Mesenchymal stem cell (in vitro differentiated cells and primary cell): ENCODE results near the gene CD2BP2.
A peak's percentile ranks its signal among the peaks of the same experiment; 100 is the strongest.
"Not testable (repeated sequence)": the region's sequence is repeated elsewhere in the genome, so short reads cannot be mapped to it uniquely, and the experiment has no call there.

Experiments
- DNase-seq: peaks from one replicate; pipeline ENCODE4 v3.0.0-alpha.2; 2013
- H2AFZ ChIP-seq: one replicate; pipeline ENCODE4 v1.6.1; 2013; ENCODE audit warnings: low read depth, mild to moderate bottlenecking, control low read depth, inconsistent platforms, low read length, moderate library complexity
- H2AK5ac ChIP-seq: 2 replicates; pipeline ENCODE4 v1.6.1; 2013; ENCODE audit warnings: low read length, moderate library complexity, mild to moderate bottlenecking, inconsistent platforms; ENCODE audit not compliant: severe bottlenecking
- H2BK120ac ChIP-seq: one replicate; pipeline ENCODE4 v1.6.1; 2013; ENCODE audit warnings: low read depth, mild to moderate bottlenecking, inconsistent platforms, low read length, moderate library complexity
- H2BK12ac ChIP-seq, 2 experiments: one replicate each; pipeline ENCODE4 v1.6.1; 2013; ENCODE audit warnings: inconsistent platforms in 2 of 2, low read length in 2 of 2, mild to moderate bottlenecking in 2 of 2, moderate library complexity in 2 of 2, control low read depth in 1 of 2
- H2BK15ac ChIP-seq: one replicate; pipeline ENCODE4 v1.6.1; 2013; ENCODE audit warnings: mild to moderate bottlenecking, low read depth, inconsistent platforms; ENCODE audit not compliant: poor library complexity, severe bottlenecking
- H2BK5ac ChIP-seq: 2 replicates; pipeline ENCODE4 v1.6.1; 2013; ENCODE audit warnings: low read depth, mild to moderate bottlenecking, low read length, control low read depth, inconsistent platforms; ENCODE audit not compliant: poor library complexity, severe bottlenecking
- H3K14ac ChIP-seq, 2 experiments: one replicate each; pipeline ENCODE4 v1.6.1; 2013; ENCODE audit warnings: inconsistent platforms in 2 of 2, low read length in 2 of 2, control low read depth in 1 of 2, mild to moderate bottlenecking in 1 of 2, moderate library complexity in 1 of 2
- H3K18ac ChIP-seq, 2 experiments: one replicate each; pipeline ENCODE4 v1.6.1; 2013; ENCODE audit warnings: inconsistent platforms in 2 of 2, low read length in 2 of 2, control low read depth in 1 of 2, low read depth in 1 of 2, mild to moderate bottlenecking in 1 of 2
- H3K23ac ChIP-seq, 2 experiments: one replicate each; pipeline ENCODE4 v1.6.1; 2013; ENCODE audit warnings: inconsistent platforms in 2 of 2, low read length in 2 of 2, mild to moderate bottlenecking in 2 of 2, moderate library complexity in 2 of 2, control low read depth in 1 of 2
- H3K27ac ChIP-seq: 2 replicates; pipeline ENCODE4 v1.5.1; 2013; ENCODE audit warnings: mild to moderate bottlenecking, moderate library complexity, low read length, control low read depth, inconsistent platforms; ENCODE audit not compliant: poor library complexity, severe bottlenecking
- H3K27me3 ChIP-seq, 2 experiments: 2 replicates each; pipeline versions ENCODE4 v1.6.1 to v1.7.0; 2013; ENCODE audit warnings: low read length in 2 of 2, mild to moderate bottlenecking in 2 of 2, moderate library complexity in 2 of 2, control low read depth in 1 of 2, inconsistent platforms in 1 of 2; ENCODE audit not compliant: control insufficient read depth in 1 of 2, insufficient read depth in 1 of 2
- H3K36me3 ChIP-seq, 2 experiments: 2 replicates each; pipeline versions ENCODE4 v1.6.1 to v1.7.0; 2013; ENCODE audit warnings: low read length in 2 of 2, control low read depth in 1 of 2, inconsistent platforms in 1 of 2, low read depth in 1 of 2, mild to moderate bottlenecking in 1 of 2; ENCODE audit not compliant: insufficient read depth in 2 of 2, control insufficient read depth in 1 of 2
- H3K4ac ChIP-seq, 2 experiments: one replicate each; pipeline ENCODE4 v1.6.1; 2013; ENCODE audit warnings: inconsistent platforms in 2 of 2, low read length in 2 of 2, mild to moderate bottlenecking in 2 of 2, moderate library complexity in 2 of 2, control low read depth in 1 of 2, low read depth in 1 of 2
- H3K4me1 ChIP-seq: 2 replicates; pipeline ENCODE4 v1.6.1; 2013; ENCODE audit warnings: low read depth, low read length, control low read depth; ENCODE audit not compliant: control insufficient read depth, insufficient read depth
- H3K4me2 ChIP-seq: 2 replicates; pipeline ENCODE4 v1.6.1; 2013; ENCODE audit warnings: low read length, mild to moderate bottlenecking, inconsistent platforms; ENCODE audit not compliant: poor library complexity, severe bottlenecking
- H3K4me3 ChIP-seq, 2 experiments: 2 replicates each; pipeline versions ENCODE4 v1.5.1 to v1.7.0; 2013; ENCODE audit warnings: low read length in 2 of 2, mild to moderate bottlenecking in 2 of 2, control low read depth in 1 of 2, low read depth in 1 of 2; ENCODE audit not compliant: insufficient read depth in 1 of 2
- H3K79me1 ChIP-seq: replicated peaks from 2 replicates; pipeline ENCODE4 v1.6.1; 2013; ENCODE audit warnings: mild to moderate bottlenecking, control low read depth, low read length, inconsistent platforms; ENCODE audit not compliant: poor library complexity, severe bottlenecking
- H3K9ac ChIP-seq: 2 replicates; pipeline ENCODE4 v1.7.0; 2013; ENCODE audit warnings: mild to moderate bottlenecking, low read length, moderate library complexity
- H3K9me3 ChIP-seq: 2 replicates; pipeline ENCODE4 v1.7.0; 2013; ENCODE audit warnings: mild to moderate bottlenecking, low read length; ENCODE audit not compliant: control insufficient read depth
- H4K8ac ChIP-seq: one replicate; pipeline ENCODE4 v1.6.1; 2013; ENCODE audit warnings: inconsistent platforms, mild to moderate bottlenecking, low read length, moderate library complexity
- H4K91ac ChIP-seq: one replicate; pipeline ENCODE4 v1.6.1; 2013; ENCODE audit warnings: mild to moderate bottlenecking, low read length, inconsistent platforms
- WGBS: methylation state at CpG from one replicate; pipeline ENCODE4 v1.1.7; 2013; ENCODE audit warnings: mixed read lengths; 5-methylcytosine and 5-hydroxymethylcytosine counted together

The CD2BP2 gene

DNA sequence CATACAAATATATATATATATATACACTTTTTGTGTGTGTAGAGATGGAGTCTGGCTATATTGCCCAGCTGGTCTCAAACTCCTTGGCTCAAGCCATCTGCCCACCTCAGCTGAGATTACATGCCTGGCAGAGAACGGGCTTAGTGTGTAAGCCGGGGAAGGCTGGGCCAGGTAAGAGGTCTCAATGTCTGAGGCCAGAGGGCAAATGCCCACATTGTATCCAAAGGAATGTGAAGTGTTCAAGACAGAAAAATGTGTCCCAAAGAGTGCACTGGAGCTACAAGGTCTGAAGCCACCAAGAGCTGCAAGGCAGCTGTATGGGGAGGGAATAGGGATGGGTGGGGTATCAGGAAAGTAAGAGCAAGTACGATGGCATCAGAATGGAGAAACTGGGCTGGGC lies 8.8 kb downstream of the CD2BP2 start:
- no peak overlapping the region for H3K23ac ChIP-seq
- H3K18ac ChIP-seq: no peak overlapping the region
- H3K9me3 ChIP-seq: no peaks in the 10 kb centered on the region
- H3K4me2 ChIP-seq: no peak overlapping the region
- H3K4me1 ChIP-seq: peaks cover 7% of the 10 kb centered on the region
- no peak overlapping the region for H3K4ac ChIP-seq
- peaks cover 13 to 17% of the 10 kb centered on the region in 2 experiments for H3K36me3 ChIP-seq
- H2BK5ac ChIP-seq: no peak overlapping the region
- no peaks in the 10 kb centered on the region for H3K27me3 ChIP-seq
- H2BK12ac ChIP-seq: no peak overlapping the region
- H2BK15ac ChIP-seq: no peak overlapping the region
- DNase-seq: no peak
- no peak overlapping the region for H2BK120ac ChIP-seq
- no peak overlapping the region for H4K91ac ChIP-seq
- WGBS: 98% methylated on average over 3 of the region's 3 CpGs
- no peak overlapping the region for H2AK5ac ChIP-seq
- H4K8ac ChIP-seq: no peak overlapping the region
- no peak overlapping the region for H3K9ac ChIP-seq
- no peak overlapping the region for H3K27ac ChIP-seq
- H2AFZ ChIP-seq: no peak overlapping the region
- no peak overlapping the region for H3K14ac ChIP-seq
- peaks cover 2% of the 10 kb centered on the region for H3K79me1 ChIP-seq
- no peak overlapping the region for H3K4me3 ChIP-seq

DNA sequence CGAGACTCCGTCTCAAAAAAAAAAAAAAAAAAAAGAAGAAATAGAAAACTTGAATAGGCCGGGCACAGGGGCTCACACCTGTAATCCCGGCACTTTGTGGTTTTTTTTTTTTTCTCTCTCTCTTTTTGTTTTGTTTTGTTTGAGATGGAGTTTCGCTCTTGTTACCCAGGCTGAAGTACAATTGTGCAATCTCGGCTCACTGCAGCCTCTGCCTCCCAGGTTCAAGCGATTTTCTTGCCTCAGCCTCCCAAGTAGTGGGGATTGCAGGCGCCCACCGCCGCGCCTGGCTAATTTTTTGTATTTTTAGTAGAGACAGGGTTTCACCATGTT lies 11.7 kb downstream of the CD2BP2 start:
- H3K23ac ChIP-seq, DNase-seq, H2AK5ac ChIP-seq, H2AFZ ChIP-seq, H3K79me1 ChIP-seq, H3K4me2 ChIP-seq, H3K4ac ChIP-seq, H3K9ac ChIP-seq, H3K14ac ChIP-seq, H3K4me1 ChIP-seq, H2BK12ac ChIP-seq, H3K9me3 ChIP-seq, H2BK120ac ChIP-seq, H3K36me3 ChIP-seq, H4K91ac ChIP-seq, H4K8ac ChIP-seq, H3K18ac ChIP-seq, H3K27ac ChIP-seq, H3K27me3 ChIP-seq, H2BK5ac ChIP-seq, H3K4me3 ChIP-seq, H2BK15ac ChIP-seq: not testable (repeated sequence)
- WGBS: 94% methylated on average over 11 of the region's 11 CpGs

DNA sequence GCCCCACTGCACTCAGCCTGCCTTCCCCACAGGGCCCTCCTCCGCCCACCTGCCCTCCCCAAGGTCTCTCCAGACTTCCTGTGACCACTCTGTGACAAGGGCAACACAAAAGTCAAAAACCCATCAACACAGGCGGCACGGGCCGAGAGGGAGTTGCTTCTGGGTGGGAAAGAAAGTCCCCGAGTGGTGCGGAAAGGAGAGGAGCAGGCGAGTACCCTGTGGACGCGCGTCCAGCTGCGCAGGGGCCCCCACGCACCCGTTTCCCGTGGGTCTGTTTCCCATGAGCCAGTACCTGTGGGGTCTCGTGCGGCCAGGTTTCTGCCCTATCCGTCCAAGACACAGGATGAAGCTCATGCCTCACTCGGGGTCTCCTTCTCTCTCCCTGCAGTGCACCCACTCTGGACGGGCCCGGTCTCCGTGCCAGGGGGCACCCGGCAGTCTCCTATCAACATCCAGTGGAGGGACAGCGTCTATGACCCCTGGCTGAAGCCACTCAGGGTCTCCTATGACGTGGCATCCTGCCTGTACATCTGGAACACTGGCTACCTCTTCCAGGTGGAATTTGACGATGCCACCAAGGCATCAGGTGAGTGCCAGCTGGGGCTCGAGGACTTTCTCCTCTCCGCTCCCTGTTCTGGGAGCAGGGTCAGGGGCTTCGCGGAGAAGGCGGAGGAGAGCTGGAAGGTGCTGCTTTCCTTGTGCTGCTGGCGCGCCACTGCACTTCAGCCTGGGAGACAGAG lies 12.2 kb downstream of the CD2BP2 start:
- no peaks in the 10 kb centered on the region for H3K27me3 ChIP-seq
- peaks cover 4% of the 10 kb centered on the region for H3K4me1 ChIP-seq
- H3K9ac ChIP-seq: no peak overlapping the region
- no peak overlapping the region for H2AK5ac ChIP-seq
- no peak overlapping the region for H3K4ac ChIP-seq
- H3K4me2 ChIP-seq: no peak overlapping the region
- peaks cover 0 to 9% of the 10 kb centered on the region in 2 experiments for H3K36me3 ChIP-seq
- H2BK5ac ChIP-seq: no peak overlapping the region
- WGBS: 94% methylated on average over 31 of the region's 32 CpGs
- H3K23ac ChIP-seq: peak overlapping the region in 1 of 2 experiments; percentile 32
- no peak overlapping the region for H2BK120ac ChIP-seq
- no peak overlapping the region for H3K18ac ChIP-seq
- no peak for DNase-seq
- no peak overlapping the region for H2BK15ac ChIP-seq
- H3K27ac ChIP-seq: no peak overlapping the region
- no peak overlapping the region for H4K8ac ChIP-seq
- no peak overlapping the region for H2AFZ ChIP-seq
- H3K79me1 ChIP-seq: peaks cover 2% of the 10 kb centered on the region
- no peak overlapping the region for H4K91ac ChIP-seq
- no peaks in the 10 kb centered on the region for H3K9me3 ChIP-seq
- H3K4me3 ChIP-seq: no peak overlapping the region
- no peak overlapping the region for H2BK12ac ChIP-seq
- H3K14ac ChIP-seq: no peak overlapping the region

DNA sequence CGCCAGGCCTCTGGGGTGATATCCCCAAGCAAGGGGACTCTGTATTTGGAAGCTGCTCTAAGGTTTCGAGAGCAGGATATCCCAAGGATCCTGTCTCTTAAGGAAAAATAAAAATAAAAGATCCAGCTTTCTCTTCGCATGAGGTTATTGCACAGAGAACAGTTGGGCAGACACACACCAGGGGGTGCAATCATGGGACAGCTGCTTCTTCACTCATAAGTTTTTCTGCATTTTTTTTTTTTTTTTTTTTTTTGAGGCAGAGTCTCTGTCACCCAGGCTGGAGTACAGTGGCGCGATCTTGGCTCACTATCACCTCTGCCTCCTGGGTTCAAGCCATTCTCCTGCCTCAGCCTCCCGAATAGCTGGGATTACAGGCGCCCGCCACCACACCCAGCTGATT lies 13.1 kb downstream of the CD2BP2 start:
- not testable (repeated sequence) for H3K4me2 ChIP-seq, H4K8ac ChIP-seq, H2AFZ ChIP-seq, H3K18ac ChIP-seq, H3K36me3 ChIP-seq, H2BK5ac ChIP-seq, H2BK12ac ChIP-seq, H3K4me1 ChIP-seq, H2AK5ac ChIP-seq, H3K27me3 ChIP-seq, H3K9me3 ChIP-seq, H3K23ac ChIP-seq, H3K79me1 ChIP-seq, H3K4me3 ChIP-seq, H3K9ac ChIP-seq, H2BK120ac ChIP-seq, H3K14ac ChIP-seq, H4K91ac ChIP-seq, H3K27ac ChIP-seq, H3K4ac ChIP-seq
- peak overlapping the region; percentile 46 for H2BK15ac ChIP-seq
- peak; percentile 35 for DNase-seq
- 96% methylated on average over 8 of the region's 8 CpGs for WGBS
